Measurements from ENCODE around the gene FAM171A1. TPM values are rescaled to one million over a fixed set of nuclear protein-coding genes. Genes with fewer than 3 reads are reported as not detected.

The FAM171A1 gene
- total RNA-seq, 1 experiment from 2014 or later: 1.0 TPM

- no peak for DNase-seq
- no peak for TF ChIP-seq CTCF (IDR thresholded peaks at IDR 0.05; ENCODE audit: unreplicated experiment)
- H3K27me3 Mint-ChIP-seq (ENCODE audit: unreplicated experiment): peaks cover 63% of the 10 kb centered on the region
- BruUV-seq (replicated peaks): no TSS peak
- H3K4me3 Mint-ChIP-seq (ENCODE audit: low read depth, unreplicated experiment): no peak overlapping the region
- no peaks in the 10 kb centered on the region for H3K4me1 Mint-ChIP-seq (ENCODE audit: low read depth, unreplicated experiment)
- H3K36me3 Mint-ChIP-seq (ENCODE audit: insufficient read depth, unreplicated experiment): no peaks in the 10 kb centered on the region
- no peak overlapping the region for H3K27ac Mint-ChIP-seq (ENCODE audit: unreplicated experiment)
- CTCF ChIA-PET: no interaction called here
- intact Hi-C loops (cut with micrococcal nuclease; ENCODE audit: unreplicated experiment): no loop called here
- H3K9me3 Mint-ChIP-seq (ENCODE audit: low read depth, unreplicated experiment): no peaks in the 10 kb centered on the region
Measured at GRCh38 chr10:15311569-15312280, 59.4 kb downstream of the FAM171A1 start.

DNA sequence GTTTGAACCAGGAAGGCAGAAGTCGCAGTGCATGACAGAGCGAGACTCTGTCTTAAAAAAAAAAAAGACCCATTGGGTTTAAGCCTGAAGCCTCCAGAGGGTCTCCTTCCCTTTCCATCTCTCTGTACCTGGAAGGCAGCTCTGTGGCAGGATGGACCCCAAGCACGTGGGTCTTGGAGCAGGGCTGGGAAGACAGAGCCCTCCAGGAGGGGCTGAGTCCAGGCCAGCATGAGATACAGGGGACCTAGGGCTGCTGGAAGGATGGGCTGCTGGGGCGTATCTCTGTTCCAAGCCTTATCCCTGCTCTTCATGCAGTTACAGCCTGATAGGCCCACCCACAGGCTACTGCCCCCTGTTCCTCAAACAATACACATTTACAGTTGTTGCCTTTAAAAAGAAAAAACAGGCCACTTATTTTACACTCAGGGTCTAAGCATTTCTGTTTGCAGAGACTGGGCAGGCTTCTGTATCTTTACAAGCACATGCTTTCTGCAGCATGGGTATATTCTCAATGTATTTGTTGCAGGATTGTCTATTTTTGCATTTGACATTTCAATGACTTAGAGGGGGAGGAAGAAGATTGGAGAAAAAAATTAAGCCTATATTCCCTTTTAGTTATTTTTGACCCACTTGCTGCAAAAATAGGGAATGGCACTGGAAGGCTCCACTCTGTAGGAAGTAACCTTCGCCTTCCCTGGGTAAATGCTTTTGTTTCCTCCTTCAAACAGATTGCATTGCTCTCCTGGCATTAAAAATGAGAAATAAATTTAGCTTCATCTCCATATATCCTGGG lies 60.1 kb downstream of the FAM171A1 start:
- no peaks in the 10 kb centered on the region for H3K4me1 Mint-ChIP-seq (ENCODE audit: low read depth, unreplicated experiment)
- intact Hi-C loops (cut with micrococcal nuclease; ENCODE audit: unreplicated experiment): no loop called here
- H3K27ac Mint-ChIP-seq (ENCODE audit: unreplicated experiment): no peak overlapping the region
- H3K9me3 Mint-ChIP-seq (ENCODE audit: low read depth, unreplicated experiment): no peaks in the 10 kb centered on the region
- no peaks in the 10 kb centered on the region for H3K36me3 Mint-ChIP-seq (ENCODE audit: insufficient read depth, unreplicated experiment)
- no TSS peak for BruUV-seq (replicated peaks)
- no peak for TF ChIP-seq CTCF (IDR thresholded peaks at IDR 0.05; ENCODE audit: unreplicated experiment)
- CTCF ChIA-PET: no interaction called here
- no peak for DNase-seq
- no peak overlapping the region for H3K4me3 Mint-ChIP-seq (ENCODE audit: low read depth, unreplicated experiment)
- H3K27me3 Mint-ChIP-seq (ENCODE audit: unreplicated experiment): peaks cover 56% of the 10 kb centered on the region

DNA sequence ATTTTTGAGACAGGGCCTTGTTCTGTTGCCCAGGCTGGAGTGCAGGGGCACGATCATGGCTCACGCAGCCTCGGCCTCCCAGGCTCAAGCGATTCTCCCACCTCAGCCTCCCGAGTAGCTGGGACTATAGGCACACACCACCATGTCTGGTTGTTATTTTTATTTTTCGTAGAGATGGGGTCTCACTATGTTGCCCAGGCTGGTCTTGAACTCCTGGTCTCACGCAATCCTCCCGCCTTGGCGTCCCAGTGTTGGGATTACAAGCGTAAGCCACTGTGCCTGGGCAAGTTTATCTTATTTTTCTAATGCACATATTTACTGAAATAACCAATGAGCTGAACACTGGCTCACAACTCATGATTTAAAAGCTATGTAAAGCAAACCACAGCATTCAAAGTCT lies 61.9 kb downstream of the FAM171A1 start:
- Mint-ChIP-seq H3K4me3 (ENCODE audit: low read depth, unreplicated experiment) (no peak overlapping the region), H3K4me1 (ENCODE audit: low read depth, unreplicated experiment) (no peaks in the 10 kb centered on the region), H3K9me3 (ENCODE audit: low read depth, unreplicated experiment) (no peaks in the 10 kb centered on the region), H3K27ac (ENCODE audit: unreplicated experiment) (no peak overlapping the region), H3K27me3 (ENCODE audit: unreplicated experiment) (peaks cover 49% of the 10 kb centered on the region), H3K36me3 (ENCODE audit: insufficient read depth, unreplicated experiment) (no peaks in the 10 kb centered on the region)
- TF ChIP-seq CTCF (IDR thresholded peaks at IDR 0.05; ENCODE audit: unreplicated experiment): no peak
- CTCF ChIA-PET: no interaction called here
- BruUV-seq (replicated peaks): no TSS peak
- no peak for DNase-seq
- intact Hi-C loops (cut with micrococcal nuclease; ENCODE audit: unreplicated experiment): no loop called here

GRCh38 chr10:15306735-15307280 lies 64.3 kb downstream of the FAM171A1 start:
- Mint-ChIP-seq H3K36me3 (ENCODE audit: insufficient read depth, unreplicated experiment) (no peaks in the 10 kb centered on the region), H3K4me3 (ENCODE audit: low read depth, unreplicated experiment) (no peak overlapping the region), H3K4me1 (ENCODE audit: low read depth, unreplicated experiment) (no peaks in the 10 kb centered on the region), H3K9me3 (ENCODE audit: low read depth, unreplicated experiment) (no peaks in the 10 kb centered on the region), H3K27me3 (ENCODE audit: unreplicated experiment) (peaks cover 42% of the 10 kb centered on the region), H3K27ac (ENCODE audit: unreplicated experiment) (no peak overlapping the region)
- no peak for TF ChIP-seq CTCF (IDR thresholded peaks at IDR 0.05; ENCODE audit: unreplicated experiment)
- intact Hi-C loops (cut with micrococcal nuclease; ENCODE audit: unreplicated experiment): no loop called here
- CTCF ChIA-PET: no interaction called here
- DNase-seq: no peak
- no TSS peak for BruUV-seq (replicated peaks)

Data from Calu3 (cell line).